ENCODE measurements around the gene HADHB.
"Not testable (repeated sequence)": the region's sequence is repeated elsewhere in the genome, so short reads cannot be mapped to it uniquely, and the experiment has no call there.

The HADHB gene

GRCh38 chr2:26297061-26297460 lies 52.3 kb downstream of the HADHB start:
- DNase-seq (ENCODE audit: low read depth), result no peak

- DNase-seq (ENCODE audit: low read depth), result no peak
Measured at GRCh38 chr2:26298286-26298637, 53.5 kb downstream of the HADHB start.

GRCh38 chr2:26298638-26299393 lies 54.1 kb downstream of the HADHB start:
- peak; percentile 33 for DNase-seq (ENCODE audit: low read depth)

DNA sequence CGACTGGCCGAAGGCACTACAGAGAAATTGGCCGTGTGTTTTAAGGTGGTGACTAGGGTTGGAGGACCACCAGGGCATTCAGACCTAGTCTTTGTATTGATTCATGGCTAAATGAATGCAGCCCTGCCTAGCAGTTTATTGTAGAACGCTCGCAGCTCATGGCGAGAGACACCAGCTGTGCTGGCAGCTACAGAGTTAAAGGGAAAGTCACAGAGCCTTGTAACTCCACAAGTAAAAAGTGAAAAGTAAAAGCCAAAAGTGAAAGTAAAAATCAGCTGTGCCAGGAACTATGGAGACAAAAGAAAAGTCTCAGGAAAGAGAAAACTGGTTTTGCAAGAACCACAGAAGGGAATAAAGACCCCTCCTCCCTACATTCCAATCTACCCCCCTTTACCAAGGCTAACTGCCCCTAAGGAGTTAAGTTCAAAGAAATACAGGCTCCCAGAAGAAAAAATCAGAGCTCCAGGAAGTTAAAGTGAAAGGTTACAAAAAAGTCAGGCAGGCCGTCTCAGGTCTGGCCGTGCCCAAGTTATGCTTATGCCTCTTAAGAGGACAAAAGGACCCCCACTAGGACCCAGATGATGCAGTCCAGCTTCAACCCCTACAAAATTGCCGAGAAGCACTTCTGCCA lies 54.8 kb downstream of the HADHB start:
- no peak for DNase-seq (ENCODE audit: low read depth)

- DNase-seq (ENCODE audit: low read depth), result peak; percentile 8
Measured at GRCh38 chr2:26300234-26300925, 55.6 kb downstream of the HADHB start.

DNA sequence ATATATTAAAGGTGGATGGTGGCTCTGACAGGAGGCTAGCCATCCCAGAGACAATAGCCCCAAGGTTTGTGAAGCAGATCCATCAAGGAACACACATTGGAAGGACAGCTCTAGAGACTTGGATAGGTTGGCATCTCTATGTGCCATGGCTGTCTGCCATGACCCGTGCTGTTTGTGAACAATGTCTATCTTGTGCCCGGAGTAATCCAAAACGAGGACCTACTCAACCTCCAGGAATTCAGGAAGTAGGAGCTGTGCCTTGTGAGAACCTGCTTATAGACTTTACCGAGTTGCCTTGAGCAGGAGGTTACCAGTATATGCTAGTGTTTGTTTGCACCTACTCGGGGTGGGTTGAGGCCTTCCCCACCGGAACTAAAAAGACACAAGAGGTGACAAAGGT lies 58.1 kb downstream of the HADHB start:
- DNase-seq (ENCODE audit: low read depth), result no peak

GRCh38 chr2:26305094-26305493 lies 60.4 kb downstream of the HADHB start:
- DNase-seq (ENCODE audit: low read depth), result not testable (repeated sequence)

DNA sequence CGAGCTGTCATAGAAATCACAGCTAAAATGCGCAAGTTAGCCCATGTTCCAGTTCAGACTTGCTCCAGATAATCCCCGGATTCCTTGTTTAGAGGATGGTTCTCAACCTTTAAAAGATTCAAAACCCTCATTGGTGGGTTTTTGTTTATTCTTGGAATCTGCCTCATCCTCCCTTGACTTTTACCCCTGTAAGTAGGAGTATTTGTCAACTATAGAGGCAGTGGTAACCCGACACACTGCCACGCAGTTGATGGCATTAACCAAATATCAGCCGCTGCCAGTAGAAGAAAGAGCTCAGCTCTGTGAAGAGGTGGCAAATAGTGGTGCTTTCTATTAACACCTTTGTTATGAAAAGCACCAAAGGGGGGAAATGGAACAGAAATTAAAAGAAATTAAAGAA lies 60.8 kb downstream of the HADHB start:
- DNase-seq (ENCODE audit: low read depth), result no peak

GRCh38 chr2:26309921-26310320 lies 65.2 kb downstream of the HADHB start:
- DNase-seq (ENCODE audit: low read depth), result no peak

GRCh38 chr2:26312471-26312870 lies 67.7 kb downstream of the HADHB start:
- DNase-seq (ENCODE audit: low read depth), result no peak

DNA sequence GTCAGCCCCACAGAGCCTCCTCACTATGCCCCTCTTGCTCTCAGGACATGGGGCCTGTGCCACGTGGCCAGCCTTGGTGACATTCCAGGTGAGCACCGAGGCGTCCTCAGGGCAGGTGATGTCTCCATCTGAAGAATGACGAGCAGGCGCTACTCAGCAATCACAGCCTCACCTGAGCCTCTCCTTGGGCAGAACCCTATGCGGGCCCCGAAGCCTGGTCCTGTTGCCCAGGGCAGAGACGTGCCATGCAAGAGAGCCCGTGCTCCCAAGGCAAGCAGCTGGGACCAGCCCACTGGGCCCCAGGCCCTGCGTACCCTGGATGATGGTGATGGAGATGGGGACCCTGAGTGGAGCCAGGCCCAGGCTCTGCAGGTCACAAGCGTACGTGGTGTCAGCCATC lies 68.7 kb downstream of the HADHB start:
- no peak for DNase-seq (ENCODE audit: low read depth)

GRCh38 chr2:26314243-26314642 lies 69.5 kb downstream of the HADHB start:
- no peak for DNase-seq (ENCODE audit: low read depth)

DNA sequence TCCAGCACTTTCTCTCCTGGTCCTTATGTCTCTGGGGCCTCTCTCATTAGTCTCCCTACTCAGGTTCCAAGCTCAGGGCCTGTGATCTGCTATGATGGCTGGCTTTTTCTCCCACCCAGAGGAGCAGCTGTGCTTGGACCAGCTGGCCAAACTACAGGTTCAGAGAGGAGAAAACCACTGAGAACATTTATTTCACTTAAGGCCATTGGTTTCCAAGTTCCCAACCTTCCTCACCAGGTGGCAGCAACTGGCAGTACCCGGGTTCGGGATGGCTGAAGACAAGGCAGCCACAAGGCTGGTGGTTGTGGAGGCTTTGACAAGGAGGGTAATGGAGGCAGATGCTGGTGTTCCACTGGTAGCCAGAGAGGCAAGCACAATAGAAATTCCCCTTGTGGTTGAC lies 71.3 kb downstream of the HADHB start:
- DNase-seq (ENCODE audit: low read depth), result no peak

DNA sequence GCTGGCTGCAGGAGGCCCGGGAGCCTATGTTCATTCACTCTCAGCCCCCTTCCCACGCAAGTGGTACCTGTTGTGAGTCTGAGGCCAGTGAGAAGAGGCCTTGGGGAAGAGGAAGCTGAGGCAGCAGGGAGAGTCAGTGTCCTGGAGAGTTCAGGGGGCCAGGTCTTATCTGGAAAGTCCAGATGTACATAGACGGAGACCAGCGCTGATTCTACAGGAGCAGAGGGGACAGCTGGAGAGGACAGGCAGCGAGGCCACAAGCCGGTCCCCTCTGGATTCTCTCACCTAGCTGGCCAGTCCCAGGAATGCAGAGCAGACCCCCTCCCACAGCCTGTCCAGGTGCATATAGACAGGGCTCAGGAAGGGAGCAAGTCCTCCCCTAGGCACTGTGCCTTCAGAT lies 72.1 kb downstream of the HADHB start:
- DNase-seq (ENCODE audit: low read depth), result no peak

DNA sequence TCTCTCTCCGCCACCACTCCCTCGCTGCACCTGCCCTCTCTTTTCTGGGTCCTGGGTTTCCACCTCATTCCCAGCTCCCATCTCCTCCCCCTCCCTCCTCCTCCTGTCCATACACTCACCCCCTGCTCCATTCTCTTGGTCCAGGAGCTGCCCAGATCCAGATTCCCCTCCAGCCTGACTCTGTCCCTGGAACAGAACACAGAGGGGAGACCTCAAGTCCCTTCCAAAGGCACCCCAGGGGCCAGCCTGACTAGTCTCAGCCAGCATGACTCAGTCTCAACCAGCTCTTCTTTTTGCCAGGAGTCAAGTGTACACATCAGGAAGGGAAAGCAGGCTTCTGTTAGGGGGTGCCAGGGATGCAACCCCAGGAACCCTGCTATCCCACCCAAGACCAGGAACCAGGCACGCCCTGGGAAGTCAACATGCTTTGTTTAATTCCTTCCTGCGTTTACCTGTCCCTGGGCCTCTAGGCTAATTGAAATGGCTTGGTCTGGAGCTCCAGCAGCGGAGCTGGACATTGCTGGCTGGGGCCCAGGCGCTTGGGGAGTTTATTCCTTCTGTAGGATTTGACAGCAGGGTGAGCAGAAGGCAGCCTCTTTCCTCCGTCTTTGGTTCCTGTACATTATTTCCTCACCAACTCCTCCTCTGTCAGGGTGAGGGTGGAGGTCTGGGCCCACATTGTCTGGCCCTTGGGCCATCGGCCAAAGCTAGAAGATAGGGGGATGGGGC lies 72.8 kb downstream of the HADHB start:
- no peak for DNase-seq (ENCODE audit: low read depth)

DNA sequence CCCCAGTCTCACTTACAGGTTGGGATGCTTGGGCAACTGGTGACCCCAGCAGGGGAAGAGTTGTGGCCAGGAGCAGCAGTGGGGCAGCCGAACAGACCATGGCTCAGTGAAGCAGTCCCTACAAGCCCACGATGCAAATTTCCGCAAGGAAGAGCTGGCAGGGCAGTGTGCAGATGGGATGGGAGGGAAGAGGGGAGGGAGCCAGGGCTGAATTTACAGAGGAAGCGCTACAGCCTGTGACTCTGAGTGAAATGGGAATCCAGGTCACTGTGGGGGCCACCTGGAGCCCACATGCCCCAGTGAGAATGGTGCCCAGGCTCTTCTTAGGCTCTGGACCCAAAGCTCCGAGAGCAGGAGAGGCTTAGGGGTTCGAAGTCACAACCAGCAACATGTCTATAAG lies 74.2 kb downstream of the HADHB start:
- DNase-seq (ENCODE audit: low read depth), result no peak

DNA sequence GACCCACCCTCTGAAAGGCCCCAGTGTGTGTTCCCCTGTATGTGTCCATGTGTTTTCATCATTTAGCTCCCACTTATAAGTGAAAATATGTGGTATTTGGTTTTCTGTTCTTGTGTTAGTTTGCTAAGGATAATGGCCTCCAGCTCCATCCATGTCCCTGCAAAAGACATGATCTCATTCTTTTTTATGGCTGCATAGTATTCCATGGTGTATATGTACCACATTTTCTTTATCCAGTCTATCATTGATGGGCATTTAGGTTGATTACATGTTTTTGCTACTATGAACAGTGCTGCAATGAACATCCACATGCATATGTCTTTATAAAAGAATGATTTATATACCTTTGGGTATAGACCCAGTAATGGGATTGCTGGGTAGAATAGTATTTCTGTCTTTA lies 79.7 kb downstream of the HADHB start:
- DNase-seq (ENCODE audit: low read depth), result not testable (repeated sequence)

DNA sequence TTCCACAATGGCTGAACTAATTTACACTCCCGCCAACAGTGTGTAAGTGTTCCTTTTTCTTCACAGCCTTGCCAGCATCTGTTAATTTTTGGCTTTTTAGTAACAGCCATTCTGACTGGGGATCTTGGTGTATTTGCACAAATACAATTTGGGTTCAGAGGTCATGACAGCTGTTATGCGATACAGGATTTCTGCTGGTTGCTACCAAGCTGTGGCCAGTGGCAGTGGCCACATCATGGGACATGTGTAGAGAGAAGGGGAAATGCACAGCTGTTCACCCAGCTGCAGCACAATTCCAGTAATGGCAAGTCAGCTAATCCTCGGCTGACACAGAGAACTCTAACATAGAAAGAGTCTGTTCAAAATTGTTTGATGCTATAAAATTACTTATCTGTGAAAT lies 80.2 kb downstream of the HADHB start:
- DNase-seq (ENCODE audit: low read depth), result no peak

GRCh38 chr2:26325851-26326250 lies 81.1 kb downstream of the HADHB start:
- no peak for DNase-seq (ENCODE audit: low read depth)

DNA sequence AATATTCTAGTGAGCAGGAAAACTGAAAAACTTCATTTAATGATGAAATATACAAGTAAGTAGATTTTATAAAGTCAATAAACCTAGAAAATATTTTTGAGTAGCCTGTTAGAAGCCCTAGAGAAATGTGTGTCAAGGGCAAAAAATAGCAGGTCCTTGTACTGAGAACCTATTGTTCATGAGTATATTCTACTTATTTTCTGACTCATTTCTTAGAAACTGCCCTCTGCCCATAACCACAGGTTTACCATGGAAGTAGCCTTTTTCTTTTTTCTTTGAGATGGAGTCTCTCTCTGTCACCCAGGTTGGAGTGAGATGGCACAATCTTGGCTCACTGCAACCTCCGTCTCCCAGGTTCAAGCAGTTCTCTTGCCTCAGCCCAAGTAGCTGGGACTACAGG lies 81.8 kb downstream of the HADHB start:
- no peak for DNase-seq (ENCODE audit: low read depth)

- DNase-seq (ENCODE audit: low read depth), result no peak
Measured at GRCh38 chr2:26327291-26328272, 82.8 kb downstream of the HADHB start.

Data from activated T-cell treated with anti-CD3 and anti-CD28 coated beads for 24 hours (primary cell).